Uterus (tissue), 4 donors: ENCODE results near the gene AGTR1. TPM values are rescaled to one million over a fixed set of nuclear protein-coding genes. Genes with fewer than 3 reads are reported as not detected.
"Not testable (repeated sequence)": the region's sequence is repeated elsewhere in the genome, so short reads cannot be mapped to it uniquely, and the experiment has no call there.

Experiments
- DNase-seq, 2 donors: peaks; one replicate each; pipeline ENCODE4 v3.0.0-alpha.2; 2019 to 2020
- H3K27ac ChIP-seq, 2 donors: fragments of 200-600 bp; sonication (generic); 1 replicate in 1 of 2; 2 replicates in 1 of 2; pipeline ENCODE4 v1.5.1; 2016 to 2018
- H3K27me3 ChIP-seq, 2 donors: fragments of 200-600 bp; sonication (generic); one replicate each; pipeline ENCODE4 v1.5.1; 2018 to 2019; ENCODE audit warnings: control low read depth in 1 of 2
- H3K36me3 ChIP-seq, 2 donors: fragments of 200-600 bp; sonication (generic); one replicate each; pipeline ENCODE4 v1.5.1; 2019; ENCODE audit warnings: control low read depth in 1 of 2
- H3K4me1 ChIP-seq, 2 donors: fragments of 200-600 bp; sonication (generic); one replicate each; pipeline ENCODE4 v1.5.1; 2018 to 2019; ENCODE audit warnings: control low read depth in 1 of 2
- H3K4me3 ChIP-seq, 2 donors: fragments of 200-600 bp; sonication (generic); 1 replicate in 1 of 2; 2 replicates in 1 of 2; pipeline ENCODE4 v1.5.1; 2018 to 2019; ENCODE audit warnings: mild to moderate bottlenecking in 1 of 2
- H3K9me3 ChIP-seq, 2 donors: fragments of 200-600 bp; sonication (generic); one replicate each; pipeline ENCODE4 v1.5.1; 2019; ENCODE audit warnings: control low read depth in 1 of 2
- CTCF ChIP-seq, 4 experiments: fragments of 200-600 bp in 2 of 4; fragments of 450-650 bp in 2 of 4; sonication (generic) in 2 of 4; IDR thresholded peaks; one replicate each; pipeline ENCODE4 v1.5.1; 2016 to 2019; ENCODE audit warnings: antibody characterized with exemption in 4 of 4, mild to moderate bottlenecking in 2 of 4, moderate library complexity in 1 of 4
- POLR2A ChIP-seq, 2 donors: fragments of 450-650 bp; IDR thresholded peaks; one replicate each; pipeline ENCODE4 v1.6.1; 2016; ENCODE audit warnings: antibody characterized with exemption in 2 of 2, mild to moderate bottlenecking in 1 of 2, moderate library complexity in 1 of 2
- intact Hi-C: fragments of 100-400 bp; cut with DNase I; formaldehyde crosslinking; loops from one replicate; pipeline ENCODE4 v1.15.1; 2023; ENCODE audit warnings: low total_unique reads
- total RNA-seq, 4 donors: library from RNA; depleted of rRNA in 3 of 4; stranded (reverse); fragments of >200 nt in 3 of 4; gene quantifications; one replicate each; pipeline versions ENCODE4 v1.1.0 to v1.2.4, GENCODE V29; 2014 to 2023
- donor health status: DM: yes; HTN: yes; CAD: no.

The AGTR1 gene
- total RNA-seq, 4 donors from 2014 or later = 5.4 to 41.2 (median 10.5) TPM

- Histone ChIP-seq H3K27ac (no peak overlapping the region), H3K36me3 (no peaks in the 10 kb centered on the region), H3K9me3 (no peaks in the 10 kb centered on the region), H3K27me3 (no peaks in the 10 kb centered on the region), H3K4me3 (no peak overlapping the region), H3K4me1 (no peaks in the 10 kb centered on the region)
- DNase-seq = no peak
- intact Hi-C loops = no loop called here
- TF ChIP-seq CTCF (IDR thresholded peaks at IDR 0.05) = no peak
- TF ChIP-seq POLR2A (IDR thresholded peaks at IDR 0.05) = no peak
Observed at GRCh38 chr3:148748283-148748682, 50.6 kb downstream of the AGTR1 start.

- intact Hi-C loops = no loop called here
- H3K27me3 ChIP-seq = no peaks in the 10 kb centered on the region
- H3K27ac ChIP-seq = no peak overlapping the region
- no peak overlapping the region for H3K4me3 ChIP-seq
- H3K9me3 ChIP-seq = no peaks in the 10 kb centered on the region
- no peaks in the 10 kb centered on the region for H3K36me3 ChIP-seq
- DNase-seq = no peak
- no peaks in the 10 kb centered on the region for H3K4me1 ChIP-seq
- TF ChIP-seq POLR2A (IDR thresholded peaks at IDR 0.05) (no peak), CTCF (IDR thresholded peaks at IDR 0.05) (no peak)
Observed at GRCh38 chr3:148750296-148750695, 52.6 kb downstream of the AGTR1 start.

GRCh38 chr3:148751461-148751860 lies 53.8 kb downstream of the AGTR1 start:
- no peak for DNase-seq
- TF ChIP-seq CTCF (IDR thresholded peaks at IDR 0.05) (no peak), POLR2A (IDR thresholded peaks at IDR 0.05) (no peak)
- no peaks in the 10 kb centered on the region for H3K4me1 ChIP-seq
- intact Hi-C loops = no loop called here
- H3K27ac ChIP-seq = no peak overlapping the region
- no peak overlapping the region for H3K4me3 ChIP-seq
- H3K36me3 ChIP-seq = no peaks in the 10 kb centered on the region
- H3K27me3 ChIP-seq = no peaks in the 10 kb centered on the region
- H3K9me3 ChIP-seq = no peaks in the 10 kb centered on the region

GRCh38 chr3:148753385-148753784 lies 55.7 kb downstream of the AGTR1 start:
- H3K4me1 ChIP-seq, H3K9me3 ChIP-seq, H3K36me3 ChIP-seq, DNase-seq, H3K4me3 ChIP-seq, intact Hi-C loops, H3K27me3 ChIP-seq, H3K27ac ChIP-seq: not testable (repeated sequence)

GRCh38 chr3:148755570-148755969 lies 57.9 kb downstream of the AGTR1 start:
- DNase-seq = no peak
- intact Hi-C loops = no loop called here
- H3K27me3 ChIP-seq = no peaks in the 10 kb centered on the region
- no peaks in the 10 kb centered on the region for H3K4me1 ChIP-seq
- H3K4me3 ChIP-seq = no peak overlapping the region
- no peak overlapping the region for H3K27ac ChIP-seq
- H3K9me3 ChIP-seq = no peaks in the 10 kb centered on the region
- TF ChIP-seq POLR2A (IDR thresholded peaks at IDR 0.05) (no peak), CTCF (IDR thresholded peaks at IDR 0.05) (no peak)
- H3K36me3 ChIP-seq = no peaks in the 10 kb centered on the region

- intact Hi-C loops = no loop called here
- Histone ChIP-seq H3K4me3 (no peak overlapping the region), H3K27ac (no peak overlapping the region), H3K36me3 (no peaks in the 10 kb centered on the region), H3K4me1 (no peaks in the 10 kb centered on the region), H3K9me3 (no peaks in the 10 kb centered on the region), H3K27me3 (no peaks in the 10 kb centered on the region)
- TF ChIP-seq POLR2A (IDR thresholded peaks at IDR 0.05) (no peak), CTCF (IDR thresholded peaks at IDR 0.05) (no peak)
- DNase-seq = no peak
Observed at GRCh38 chr3:148756311-148756710, 58.6 kb downstream of the AGTR1 start.
